A549 (cell line): Measurements from ENCODE around the gene ANO10. TPM values are rescaled to one million over a fixed set of nuclear protein-coding genes. Genes with fewer than 3 reads are reported as not detected.

ENCODE experiments used
- ATAC-seq, 2 experiments: fragments of 200-7000 bp in 1 of 2; fragments of >200 bp in 1 of 2; cut with Nextera tagmentation in 1 of 2; cut with Tn5 transposase in 1 of 2; 3 replicates each; pipeline versions ENCODE4 v1.8.0 to v1.9.1; 2018 to 2020; ENCODE audit warnings: mild to moderate bottlenecking in 1 of 2, moderate library complexity in 1 of 2
- CTCF ChIA-PET: fragments of 300-600 bp; sonication (Branson Sonifier 250); formaldehyde crosslinking; extraction: SDS; loops from one replicate; lab custom pipeline; 2021; ENCODE audit warnings: antibody characterized with exemption, inconsistent platforms; lab: Yijun Ruan, JAX
- POLR2A ChIA-PET: fragments of 350-600 bp; formaldehyde crosslinking; extraction: SDS; loops from one replicate; lab custom pipeline; 2021; ENCODE audit warnings: antibody characterized with exemption, inconsistent platforms; lab: Yijun Ruan, JAX
- DNase-seq, 2 experiments: peaks; one replicate each; pipeline versions ENCODE4 v3.0.0 to v3.0.0-alpha.2; 2011 to 2016; ENCODE audit warnings: low read depth in 1 of 2, low spot score in 1 of 2
- FAIRE-seq: peaks from 2 replicates; lab custom pipeline; 2011; peaks lifted over from hg19 to GRCh38; lab: Jason Lieb, UNC
- H3K27ac ChIP-seq, 2 experiments: fragments of >200 bp; sonication (Bioruptor Twin); formaldehyde crosslinking; 3 replicates each; pipeline ENCODE4 v1.5.1; 2016 to 2017
- H3K4me1 ChIP-seq: fragments of >200 bp; sonication (Bioruptor Twin); formaldehyde crosslinking; 3 replicates; pipeline ENCODE4 v1.6.1; 2016
- H3K4me2 ChIP-seq: fragments of >200 bp; sonication (Bioruptor Twin); formaldehyde crosslinking; 3 replicates; pipeline ENCODE4 v1.6.1; 2016
- H3K4me3 ChIP-seq: fragments of >200 bp; sonication (Bioruptor Twin); formaldehyde crosslinking; 3 replicates; pipeline ENCODE4 v1.5.1; 2016
- H3K9me3 ChIP-seq: fragments of >200 bp; sonication (Bioruptor Twin); formaldehyde crosslinking; 3 replicates; pipeline ENCODE4 v1.6.1; 2016
- CBX2 ChIP-seq: fragments of 200-600 bp; sonication (generic); IDR thresholded peaks from 2 replicates; pipeline ENCODE4 v1.6.1; 2016; ENCODE audit warnings: low read depth, mild to moderate bottlenecking, borderline replicate concordance
- EHF ChIP-seq: fragments of 250-450 bp; sonication (Bioruptor Pico); IDR thresholded peaks from 2 replicates; pipeline ENCODE4 v1.5.0; 2020; ENCODE audit warnings: mild to moderate bottlenecking
- ESRRA ChIP-seq: fragments of 150-350 bp; IDR thresholded peaks from 2 replicates; pipeline ENCODE4 v1.6.1; 2014; ENCODE audit warnings: mild to moderate bottlenecking, low read length, borderline replicate concordance
- FOSB ChIP-seq: fragments of 250-450 bp; sonication (Bioruptor Pico); IDR thresholded peaks from 2 replicates; pipeline ENCODE4 v1.5.0; 2020; ENCODE audit warnings: mild to moderate bottlenecking, moderate library complexity
- FOSL2 ChIP-seq, 2 experiments: fragments of 450-650 bp in 1 of 2; fragments of >200 bp in 1 of 2; sonication (Bioruptor Twin) in 1 of 2; formaldehyde crosslinking; IDR thresholded peaks; 2 replicates each; pipeline versions ENCODE4 v1.5.0 to v1.6.1; 2016 to 2020; ENCODE audit warnings: mild to moderate bottlenecking in 1 of 2, moderate library complexity in 1 of 2
- HEYL ChIP-seq: fragments of 250-450 bp; sonication (Bioruptor Pico); IDR thresholded peaks from 2 replicates; pipeline ENCODE4 v1.8.0; 2021; ENCODE audit warnings: mild to moderate bottlenecking, moderate library complexity
- HOXA7 ChIP-seq: fragments of 250-450 bp; sonication (Bioruptor Pico); IDR thresholded peaks from 2 replicates; pipeline ENCODE4 v1.5.0; 2020; ENCODE audit warnings: mild to moderate bottlenecking, moderate library complexity
- HOXB5 ChIP-seq: fragments of 250-450 bp; sonication (Bioruptor Pico); IDR thresholded peaks from 2 replicates; pipeline ENCODE4 v1.5.0; 2020; ENCODE audit warnings: mild to moderate bottlenecking, moderate library complexity
- KDM1A ChIP-seq: fragments of 200-600 bp; sonication (generic); IDR thresholded peaks from 2 replicates; pipeline ENCODE4 v1.6.1; 2016; ENCODE audit warnings: low read depth, mild to moderate bottlenecking
- NFE2L2 ChIP-seq: fragments of 150-350 bp; conservative IDR thresholded peaks from 2 replicates; pipeline ENCODE4 v1.6.1; 2014; ENCODE audit warnings: low read length
- NPAS2 ChIP-seq: fragments of 250-450 bp; sonication (Bioruptor Pico); IDR thresholded peaks from 2 replicates; pipeline ENCODE4 v1.8.0; 2022; ENCODE audit warnings: mild to moderate bottlenecking, moderate library complexity, borderline replicate concordance
- PBX3 ChIP-seq: IDR thresholded peaks from 2 replicates; pipeline ENCODE4 v1.6.1; 2012
- POLR2AphosphoS2 ChIP-seq: conservative IDR thresholded peaks from 2 replicates; pipeline ENCODE4 v1.6.1; 2012; ENCODE audit warnings: low read length, improper control_type of control experiment, inconsistent platforms
- RCOR1 ChIP-seq: fragments of 150-350 bp; IDR thresholded peaks from 2 replicates; pipeline ENCODE4 v1.6.1; 2014; ENCODE audit warnings: antibody characterized with exemption, low read length, low read depth
- SMC3 ChIP-seq: fragments of >200 bp; sonication (Bioruptor Twin); formaldehyde crosslinking; IDR thresholded peaks from 3 replicates; pipeline ENCODE4 v1.6.1; 2018; ENCODE audit warnings: inconsistent platforms
- SREBF2 ChIP-seq: fragments of 450-650 bp; IDR thresholded peaks from 2 replicates; pipeline ENCODE4 v1.6.1; 2014; ENCODE audit warnings: mild to moderate bottlenecking, moderate library complexity
- TP53 ChIP-seq: fragments of 250-450 bp; sonication (Bioruptor Pico); IDR thresholded peaks from 2 replicates; pipeline ENCODE4 v1.5.0; 2021; ENCODE audit warnings: mild to moderate bottlenecking, moderate library complexity
- ZC3H11A ChIP-seq: fragments of 450-650 bp; IDR thresholded peaks from 2 replicates; pipeline ENCODE4 v1.6.1; 2014; ENCODE audit warnings: antibody characterized with exemption, mild to moderate bottlenecking
- WGBS: methylation state at CpG from one replicate; pipeline ENCODE4 v1.1.6; 2017; ENCODE audit errors: missing lambda C conversion rate; 5-methylcytosine and 5-hydroxymethylcytosine counted together
- polyA plus RNA-seq, 4 experiments: library from polyadenylated mRNA; depleted of rRNA in 3 of 4; stranded (reverse); fragments of >200 nt; fragmentation: RNase III in 1 of 4; extraction: RNeasy Plus Mini Kit Qiagen cat#74134 plus additional on column Dnase treatment in 1 of 4; gene quantifications; 2 replicates in 3 of 4; 3 replicates in 1 of 4; pipeline ENCODE4 v1.2.3, GENCODE V29; 2011 to 2017
- TF ChIP-seq, protein P1 (sequence below): fragments of >200 bp; sonication (Bioruptor Twin); formaldehyde crosslinking; IDR thresholded peaks from 3 replicates; pipeline ENCODE4 v1.5.1; 2016
- TF ChIP-seq, protein P2 (sequence below): fragments of 150-350 bp; IDR thresholded peaks from 2 replicates; pipeline ENCODE4 v1.6.1; 2014; ENCODE audit warnings: low read depth, mild to moderate bottlenecking, low read length
- TF ChIP-seq, protein P3 (sequence below): fragments of 250-450 bp; sonication (Bioruptor Pico); IDR thresholded peaks from 2 replicates; pipeline ENCODE4 v1.5.0; 2020; ENCODE audit warnings: low read depth, mild to moderate bottlenecking, moderate library complexity
- TF ChIP-seq, protein P4 (sequence below): fragments of >200 bp; sonication (Bioruptor Twin); formaldehyde crosslinking; IDR thresholded peaks from 3 replicates; pipeline ENCODE4 v1.6.1; 2016
- TF ChIP-seq, protein P5 (sequence below): fragments of 200-600 bp; sonication (generic); IDR thresholded peaks from 2 replicates; pipeline ENCODE4 v1.6.1; 2016; ENCODE audit warnings: antibody characterized with exemption, mild to moderate bottlenecking, moderate library complexity

The ANO10 gene
- polyA plus RNA-seq, 2 of the 4 experiments (the other 2 are of a cell fraction) = 20.0 to 22.8 TPM

DNA sequence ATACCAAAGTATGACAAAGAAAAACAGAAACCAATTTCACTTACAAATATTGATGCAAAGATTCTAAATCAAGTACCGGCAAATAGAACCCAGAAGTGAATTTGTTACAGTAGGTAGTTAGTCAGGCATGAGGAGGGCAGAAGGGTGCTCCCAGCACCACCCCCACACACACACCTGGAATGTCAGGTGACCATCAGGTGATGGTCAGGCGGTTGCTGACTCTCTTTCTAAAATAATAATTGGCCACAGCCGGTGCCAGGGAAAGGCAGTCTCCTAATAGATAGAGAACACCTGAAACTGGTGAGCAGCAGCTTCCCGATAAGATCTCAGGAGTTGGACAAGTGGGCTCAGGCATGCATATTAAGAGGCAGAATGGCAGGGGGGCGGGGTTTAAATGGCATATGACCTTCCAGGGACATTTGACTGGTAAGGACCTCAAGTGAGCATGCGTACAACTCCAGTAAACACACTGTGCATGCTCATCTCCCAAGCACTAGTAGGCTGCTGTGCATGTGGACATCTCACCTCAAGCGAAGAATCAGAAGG lies 131.1 kb downstream of the ANO10 start:
- no peak for FAIRE-seq
- no peak for ATAC-seq
- H3K4me1 ChIP-seq = no peaks in the 10 kb centered on the region
- CTCF ChIA-PET = no interaction called here
- WGBS = 85% methylated on average over 7 of the region's 7 CpGs
- H3K9me3 ChIP-seq = no peaks in the 10 kb centered on the region
- H3K4me3 ChIP-seq = no peak overlapping the region
- no peak overlapping the region for H3K4me2 ChIP-seq
- POLR2A ChIA-PET = no interaction called here
- no peak for TF ChIP-seq HEYL
- TF ChIP-seq, all 56 proteins: peak for 0
- no peak overlapping the region for H3K27ac ChIP-seq
- no peak for DNase-seq

DNA sequence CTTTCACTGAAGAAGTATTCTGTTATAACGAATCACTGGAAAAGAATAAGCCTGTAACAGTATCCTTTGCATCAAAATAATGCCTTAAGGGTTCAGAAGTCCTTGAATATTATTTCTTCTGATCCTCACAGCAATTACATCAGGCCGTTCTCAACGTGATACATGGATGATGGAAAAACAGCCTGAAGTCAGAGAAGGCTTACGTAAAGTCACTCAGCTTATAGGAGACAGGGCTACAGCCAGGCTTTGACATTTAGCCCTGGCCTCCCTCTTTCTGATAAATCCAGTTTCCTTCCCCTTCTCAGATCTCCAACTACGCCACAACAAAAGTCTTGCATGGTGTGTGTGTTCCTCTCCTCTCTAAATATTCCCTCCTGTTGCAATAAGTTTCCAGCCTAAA lies 131.9 kb downstream of the ANO10 start:
- no peaks in the 10 kb centered on the region for H3K4me1 ChIP-seq
- H3K27ac ChIP-seq = no peak overlapping the region
- ATAC-seq (no peak), DNase-seq (no peak), FAIRE-seq (no peak)
- no peaks in the 10 kb centered on the region for H3K9me3 ChIP-seq
- 71% methylated on average over 5 of the region's 5 CpGs for WGBS
- POLR2A ChIA-PET = no interaction called here
- no peak overlapping the region for H3K4me2 ChIP-seq
- TF ChIP-seq HOXB5 (no peak), HOXA7 (CRISPR knock-in tag) (no peak), KDM1A (no peak), NFE2L2 (no peak), SMC3 (no peak), PBX3 (no peak), EHF (no peak), ESRRA (no peak), POLR2AphosphoS2 (no peak)
- TF ChIP-seq, protein P1, sequence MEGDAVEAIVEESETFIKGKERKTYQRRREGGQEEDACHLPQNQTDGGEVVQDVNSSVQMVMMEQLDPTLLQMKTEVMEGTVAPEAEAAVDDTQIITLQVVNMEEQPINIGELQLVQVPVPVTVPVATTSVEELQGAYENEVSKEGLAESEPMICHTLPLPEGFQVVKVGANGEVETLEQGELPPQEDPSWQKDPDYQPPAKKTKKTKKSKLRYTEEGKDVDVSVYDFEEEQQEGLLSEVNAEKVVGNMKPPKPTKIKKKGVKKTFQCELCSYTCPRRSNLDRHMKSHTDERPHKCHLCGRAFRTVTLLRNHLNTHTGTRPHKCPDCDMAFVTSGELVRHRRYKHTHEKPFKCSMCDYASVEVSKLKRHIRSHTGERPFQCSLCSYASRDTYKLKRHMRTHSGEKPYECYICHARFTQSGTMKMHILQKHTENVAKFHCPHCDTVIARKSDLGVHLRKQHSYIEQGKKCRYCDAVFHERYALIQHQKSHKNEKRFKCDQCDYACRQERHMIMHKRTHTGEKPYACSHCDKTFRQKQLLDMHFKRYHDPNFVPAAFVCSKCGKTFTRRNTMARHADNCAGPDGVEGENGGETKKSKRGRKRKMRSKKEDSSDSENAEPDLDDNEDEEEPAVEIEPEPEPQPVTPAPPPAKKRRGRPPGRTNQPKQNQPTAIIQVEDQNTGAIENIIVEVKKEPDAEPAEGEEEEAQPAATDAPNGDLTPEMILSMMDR = no peak
- TF ChIP-seq, protein P2, sequence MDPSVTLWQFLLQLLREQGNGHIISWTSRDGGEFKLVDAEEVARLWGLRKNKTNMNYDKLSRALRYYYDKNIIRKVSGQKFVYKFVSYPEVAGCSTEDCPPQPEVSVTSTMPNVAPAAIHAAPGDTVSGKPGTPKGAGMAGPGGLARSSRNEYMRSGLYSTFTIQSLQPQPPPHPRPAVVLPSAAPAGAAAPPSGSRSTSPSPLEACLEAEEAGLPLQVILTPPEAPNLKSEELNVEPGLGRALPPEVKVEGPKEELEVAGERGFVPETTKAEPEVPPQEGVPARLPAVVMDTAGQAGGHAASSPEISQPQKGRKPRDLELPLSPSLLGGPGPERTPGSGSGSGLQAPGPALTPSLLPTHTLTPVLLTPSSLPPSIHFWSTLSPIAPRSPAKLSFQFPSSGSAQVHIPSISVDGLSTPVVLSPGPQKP = no peak
- CTCF ChIA-PET = no interaction called here
- no peak overlapping the region for H3K4me3 ChIP-seq

DNA sequence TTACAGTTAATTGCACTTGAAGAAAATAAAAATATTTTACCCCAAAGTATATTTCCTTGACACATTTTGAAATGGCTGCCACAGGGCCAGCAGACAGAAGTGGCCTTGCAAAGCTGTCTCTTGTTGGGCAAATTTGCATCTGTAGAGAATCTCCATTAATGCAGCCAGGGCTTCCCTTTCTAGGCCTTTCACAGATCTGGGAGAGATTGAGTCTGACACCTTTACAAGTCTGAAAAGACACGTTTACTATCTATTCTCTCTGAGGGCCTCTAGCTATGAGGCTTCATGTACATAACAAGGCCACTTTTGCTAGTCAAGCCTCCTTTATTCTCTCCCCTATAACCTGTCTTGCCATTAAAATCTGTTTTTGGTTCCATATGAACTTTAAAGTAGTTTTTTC lies 135.9 kb downstream of the ANO10 start:
- H3K4me1 ChIP-seq = no peaks in the 10 kb centered on the region
- FAIRE-seq = no peak
- CTCF ChIA-PET = no interaction called here
- WGBS = 81% methylated on average over 1 of the region's 1 CpG
- POLR2A ChIA-PET = no interaction called here
- no peak overlapping the region for H3K27ac ChIP-seq
- no peak for DNase-seq
- ATAC-seq = no peak
- H3K9me3 ChIP-seq = no peaks in the 10 kb centered on the region
- H3K4me2 ChIP-seq = no peak overlapping the region
- H3K4me3 ChIP-seq = no peak overlapping the region
- TF ChIP-seq FOSB (CRISPR knock-in tag) (no peak), FOSL2 (IDR thresholded peaks at IDR 0.05) (no peak), FOSL2 (CRISPR knock-in tag; IDR thresholded peaks at IDR 0.05) (no peak), ZC3H11A (no peak), TP53 (CRISPR knock-in tag) (no peak), CBX2 (no peak), RCOR1 (no peak), SREBF2 (no peak), NPAS2 (no peak), SMC3 (no peak), EHF (no peak)
- TF ChIP-seq, protein P3, sequence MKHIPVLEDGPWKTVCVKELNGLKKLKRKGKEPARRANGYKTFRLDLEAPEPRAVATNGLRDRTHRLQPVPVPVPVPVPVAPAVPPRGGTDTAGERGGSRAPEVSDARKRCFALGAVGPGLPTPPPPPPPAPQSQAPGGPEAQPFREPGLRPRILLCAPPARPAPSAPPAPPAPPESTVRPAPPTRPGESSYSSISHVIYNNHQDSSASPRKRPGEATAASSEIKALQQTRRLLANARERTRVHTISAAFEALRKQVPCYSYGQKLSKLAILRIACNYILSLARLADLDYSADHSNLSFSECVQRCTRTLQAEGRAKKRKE (CRISPR knock-in tag) = no peak
- TF ChIP-seq, protein P4, sequence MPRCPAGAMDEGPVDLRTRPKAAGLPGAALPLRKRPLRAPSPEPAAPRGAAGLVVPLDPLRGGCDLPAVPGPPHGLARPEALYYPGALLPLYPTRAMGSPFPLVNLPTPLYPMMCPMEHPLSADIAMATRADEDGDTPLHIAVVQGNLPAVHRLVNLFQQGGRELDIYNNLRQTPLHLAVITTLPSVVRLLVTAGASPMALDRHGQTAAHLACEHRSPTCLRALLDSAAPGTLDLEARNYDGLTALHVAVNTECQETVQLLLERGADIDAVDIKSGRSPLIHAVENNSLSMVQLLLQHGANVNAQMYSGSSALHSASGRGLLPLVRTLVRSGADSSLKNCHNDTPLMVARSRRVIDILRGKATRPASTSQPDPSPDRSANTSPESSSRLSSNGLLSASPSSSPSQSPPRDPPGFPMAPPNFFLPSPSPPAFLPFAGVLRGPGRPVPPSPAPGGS = no peak
- TF ChIP-seq, protein P5, sequence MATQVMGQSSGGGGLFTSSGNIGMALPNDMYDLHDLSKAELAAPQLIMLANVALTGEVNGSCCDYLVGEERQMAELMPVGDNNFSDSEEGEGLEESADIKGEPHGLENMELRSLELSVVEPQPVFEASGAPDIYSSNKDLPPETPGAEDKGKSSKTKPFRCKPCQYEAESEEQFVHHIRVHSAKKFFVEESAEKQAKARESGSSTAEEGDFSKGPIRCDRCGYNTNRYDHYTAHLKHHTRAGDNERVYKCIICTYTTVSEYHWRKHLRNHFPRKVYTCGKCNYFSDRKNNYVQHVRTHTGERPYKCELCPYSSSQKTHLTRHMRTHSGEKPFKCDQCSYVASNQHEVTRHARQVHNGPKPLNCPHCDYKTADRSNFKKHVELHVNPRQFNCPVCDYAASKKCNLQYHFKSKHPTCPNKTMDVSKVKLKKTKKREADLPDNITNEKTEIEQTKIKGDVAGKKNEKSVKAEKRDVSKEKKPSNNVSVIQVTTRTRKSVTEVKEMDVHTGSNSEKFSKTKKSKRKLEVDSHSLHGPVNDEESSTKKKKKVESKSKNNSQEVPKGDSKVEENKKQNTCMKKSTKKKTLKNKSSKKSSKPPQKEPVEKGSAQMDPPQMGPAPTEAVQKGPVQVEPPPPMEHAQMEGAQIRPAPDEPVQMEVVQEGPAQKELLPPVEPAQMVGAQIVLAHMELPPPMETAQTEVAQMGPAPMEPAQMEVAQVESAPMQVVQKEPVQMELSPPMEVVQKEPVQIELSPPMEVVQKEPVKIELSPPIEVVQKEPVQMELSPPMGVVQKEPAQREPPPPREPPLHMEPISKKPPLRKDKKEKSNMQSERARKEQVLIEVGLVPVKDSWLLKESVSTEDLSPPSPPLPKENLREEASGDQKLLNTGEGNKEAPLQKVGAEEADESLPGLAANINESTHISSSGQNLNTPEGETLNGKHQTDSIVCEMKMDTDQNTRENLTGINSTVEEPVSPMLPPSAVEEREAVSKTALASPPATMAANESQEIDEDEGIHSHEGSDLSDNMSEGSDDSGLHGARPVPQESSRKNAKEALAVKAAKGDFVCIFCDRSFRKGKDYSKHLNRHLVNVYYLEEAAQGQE = no peak
- TF ChIP-seq, protein P2 = no peak
